Measurements from ENCODE around the gene ANXA11. TPM values are rescaled to one million over a fixed set of nuclear protein-coding genes. Genes with fewer than 3 reads are reported as not detected.
"Not testable (repeated sequence)": the region's sequence is repeated elsewhere in the genome, so short reads cannot be mapped to it uniquely, and the experiment has no call there.

ANXA11 gene
- total RNA-seq, 1 donor from 2014 or later, result 2.3 TPM

GRCh38 chr10:80203835-80204676 lies 1.3 kb downstream of the ANXA11 start:
- no peak for TF ChIP-seq CTCF (IDR thresholded peaks at IDR 0.05; ENCODE audit: partially characterized antibody, unreplicated experiment)
- H3K4me3 Mint-ChIP-seq (ENCODE audit: unreplicated experiment), result peak overlapping the region; percentile 68
- H3K27me3 Mint-ChIP-seq (ENCODE audit: unreplicated experiment), result peaks cover 4% of the 10 kb centered on the region
- DNase-seq, result no peak
- H3K9me3 Mint-ChIP-seq (ENCODE audit: unreplicated experiment), result peaks cover 9% of the 10 kb centered on the region
- H3K36me3 Mint-ChIP-seq (ENCODE audit: unreplicated experiment), result peaks cover 5% of the 10 kb centered on the region
- H3K4me1 Mint-ChIP-seq (ENCODE audit: low read depth, unreplicated experiment), result peaks cover 9% of the 10 kb centered on the region
- H3K27ac Mint-ChIP-seq (ENCODE audit: unreplicated experiment), result no peak overlapping the region

- Mint-ChIP-seq H3K27ac (ENCODE audit: unreplicated experiment) (no peak overlapping the region), H3K4me3 (ENCODE audit: unreplicated experiment) (no peak overlapping the region), H3K27me3 (ENCODE audit: unreplicated experiment) (peaks cover 4% of the 10 kb centered on the region), H3K36me3 (ENCODE audit: unreplicated experiment) (peaks cover 5% of the 10 kb centered on the region), H3K9me3 (ENCODE audit: unreplicated experiment) (peaks cover 9% of the 10 kb centered on the region), H3K4me1 (ENCODE audit: low read depth, unreplicated experiment) (peaks cover 9% of the 10 kb centered on the region)
- no peak for DNase-seq
- TF ChIP-seq CTCF (IDR thresholded peaks at IDR 0.05; ENCODE audit: partially characterized antibody, unreplicated experiment), result no peak
Observed at GRCh38 chr10:80202934-80203834, 2.2 kb downstream of the ANXA11 start.

GRCh38 chr10:80202530-80202929 lies 2.8 kb downstream of the ANXA11 start:
- not testable (repeated sequence) for H3K9me3 Mint-ChIP-seq (ENCODE audit: unreplicated experiment); H3K27ac Mint-ChIP-seq (ENCODE audit: unreplicated experiment); H3K27me3 Mint-ChIP-seq (ENCODE audit: unreplicated experiment); H3K4me3 Mint-ChIP-seq (ENCODE audit: unreplicated experiment); H3K4me1 Mint-ChIP-seq (ENCODE audit: low read depth, unreplicated experiment); H3K36me3 Mint-ChIP-seq (ENCODE audit: unreplicated experiment); DNase-seq

- TF ChIP-seq CTCF (IDR thresholded peaks at IDR 0.05; ENCODE audit: partially characterized antibody, unreplicated experiment), result no peak
- Mint-ChIP-seq H3K27me3 (ENCODE audit: unreplicated experiment) (peaks cover 4% of the 10 kb centered on the region), H3K36me3 (ENCODE audit: unreplicated experiment) (peaks cover 5% of the 10 kb centered on the region), H3K27ac (ENCODE audit: unreplicated experiment) (no peak overlapping the region), H3K4me1 (ENCODE audit: low read depth, unreplicated experiment) (peaks cover 9% of the 10 kb centered on the region), H3K9me3 (ENCODE audit: unreplicated experiment) (peaks cover 9% of the 10 kb centered on the region), H3K4me3 (ENCODE audit: unreplicated experiment) (peak overlapping the region; percentile 3)
- no peak for DNase-seq
Observed at GRCh38 chr10:80201608-80202141, 3.7 kb downstream of the ANXA11 start.

- H3K4me1 Mint-ChIP-seq (ENCODE audit: low read depth, unreplicated experiment), result peaks cover 9% of the 10 kb centered on the region
- peaks cover 4% of the 10 kb centered on the region for H3K27me3 Mint-ChIP-seq (ENCODE audit: unreplicated experiment)
- H3K36me3 Mint-ChIP-seq (ENCODE audit: unreplicated experiment), result peaks cover 5% of the 10 kb centered on the region
- TF ChIP-seq CTCF (IDR thresholded peaks at IDR 0.05; ENCODE audit: partially characterized antibody, unreplicated experiment), result no peak
- H3K4me3 Mint-ChIP-seq (ENCODE audit: unreplicated experiment), result no peak overlapping the region
- H3K9me3 Mint-ChIP-seq (ENCODE audit: unreplicated experiment), result peaks cover 7% of the 10 kb centered on the region
- DNase-seq, result no peak
- no peak overlapping the region for H3K27ac Mint-ChIP-seq (ENCODE audit: unreplicated experiment)
Observed at GRCh38 chr10:80200687-80201086, 4.7 kb downstream of the ANXA11 start.
